ENCODE measurements around the gene CACNA2D2. TPM values are rescaled to one million over a fixed set of nuclear protein-coding genes. Genes with fewer than 3 reads are reported as not detected.
"Not testable (repeated sequence)": the region's sequence is repeated elsewhere in the genome, so short reads cannot be mapped to it uniquely, and the experiment has no call there.

Gene CACNA2D2
- total and polyA plus RNA-seq, 7 donors = 0.49 to 1.7 (median 1.1) TPM; not detected in 1

DNA sequence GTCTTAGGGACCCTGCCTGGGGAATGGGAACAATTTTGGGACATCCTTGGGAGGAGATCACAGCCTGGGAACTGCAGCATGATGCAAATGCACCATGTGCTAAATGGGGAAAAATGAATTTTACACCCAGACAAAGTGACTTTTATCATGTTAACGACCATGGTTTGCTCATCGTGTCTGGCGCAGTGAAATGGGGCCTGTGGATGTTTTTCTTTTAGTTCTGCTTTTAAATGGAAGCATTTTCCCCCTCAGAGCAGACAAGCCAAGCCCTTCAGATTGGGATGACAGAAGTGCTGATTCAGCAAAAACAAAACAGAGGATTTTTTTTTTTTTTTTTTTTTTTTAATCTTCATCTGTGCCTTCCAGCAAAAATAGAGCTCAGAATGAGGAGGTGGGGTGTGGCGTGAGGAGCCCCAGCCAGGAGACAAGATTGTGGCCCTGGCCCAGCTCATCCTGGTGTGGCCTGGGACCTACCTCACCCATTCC is 14.3 kb upstream of the CACNA2D2 start:
- no peak for DNase-seq
- intact Hi-C loops (cut with DNase I) = no loop called here
- H3K9me3 ChIP-seq = no peaks in the 10 kb centered on the region
- TF ChIP-seq POLR2A (IDR thresholded peaks at IDR 0.05) = no peak
- TF ChIP-seq, protein P1, sequence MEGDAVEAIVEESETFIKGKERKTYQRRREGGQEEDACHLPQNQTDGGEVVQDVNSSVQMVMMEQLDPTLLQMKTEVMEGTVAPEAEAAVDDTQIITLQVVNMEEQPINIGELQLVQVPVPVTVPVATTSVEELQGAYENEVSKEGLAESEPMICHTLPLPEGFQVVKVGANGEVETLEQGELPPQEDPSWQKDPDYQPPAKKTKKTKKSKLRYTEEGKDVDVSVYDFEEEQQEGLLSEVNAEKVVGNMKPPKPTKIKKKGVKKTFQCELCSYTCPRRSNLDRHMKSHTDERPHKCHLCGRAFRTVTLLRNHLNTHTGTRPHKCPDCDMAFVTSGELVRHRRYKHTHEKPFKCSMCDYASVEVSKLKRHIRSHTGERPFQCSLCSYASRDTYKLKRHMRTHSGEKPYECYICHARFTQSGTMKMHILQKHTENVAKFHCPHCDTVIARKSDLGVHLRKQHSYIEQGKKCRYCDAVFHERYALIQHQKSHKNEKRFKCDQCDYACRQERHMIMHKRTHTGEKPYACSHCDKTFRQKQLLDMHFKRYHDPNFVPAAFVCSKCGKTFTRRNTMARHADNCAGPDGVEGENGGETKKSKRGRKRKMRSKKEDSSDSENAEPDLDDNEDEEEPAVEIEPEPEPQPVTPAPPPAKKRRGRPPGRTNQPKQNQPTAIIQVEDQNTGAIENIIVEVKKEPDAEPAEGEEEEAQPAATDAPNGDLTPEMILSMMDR (IDR thresholded peaks at IDR 0.05) = no peak
- TF ChIP-seq POLR2AphosphoS5 (IDR thresholded peaks at IDR 0.05) = no peak
- no peak for TF ChIP-seq EP300 (IDR thresholded peaks at IDR 0.05)
- H3K27me3 ChIP-seq = peaks cover 0 to 4% (median 0%) of the 10 kb centered on the region in 3 donors
- no peak overlapping the region for H3K4me3 ChIP-seq
- H3K27ac ChIP-seq = no peak overlapping the region
- 91% methylated on average over 4 of the region's 4 CpGs for WGBS, 2 donors
- peaks cover 0 to 17% (median 15%) of the 10 kb centered on the region in 4 donors for H3K4me1 ChIP-seq
- no peaks in the 10 kb centered on the region for H3K36me3 ChIP-seq

DNA sequence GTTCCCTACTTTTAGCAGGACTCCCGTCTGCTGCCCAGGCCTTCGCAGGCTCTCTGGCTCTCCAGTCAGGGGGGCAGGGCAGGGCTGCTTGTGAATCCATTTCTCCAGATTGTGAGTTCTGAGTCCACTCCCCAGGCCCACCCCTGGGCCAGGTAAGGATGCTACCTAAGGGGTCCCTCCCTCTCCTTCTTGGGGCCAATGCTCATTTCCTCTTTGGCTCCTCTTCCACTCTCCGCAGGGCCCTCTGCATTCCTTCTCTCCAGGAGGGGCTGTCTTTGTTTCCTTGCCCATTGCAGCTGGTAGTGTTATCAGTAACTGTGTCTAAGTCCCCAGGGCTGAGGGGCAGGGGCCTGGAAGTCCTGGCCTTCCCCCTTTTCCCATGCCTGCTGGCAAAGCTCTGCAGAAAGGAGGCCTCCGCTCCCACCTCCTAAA is 13.0 kb upstream of the CACNA2D2 start:
- no peak for TF ChIP-seq EP300 (IDR thresholded peaks at IDR 0.05)
- TF ChIP-seq POLR2A (IDR thresholded peaks at IDR 0.05) = no peak
- TF ChIP-seq POLR2AphosphoS5 (IDR thresholded peaks at IDR 0.05) = no peak
- TF ChIP-seq, protein P1 (IDR thresholded peaks at IDR 0.05) = no peak
- H3K27me3 ChIP-seq = peaks cover 0 to 4% (median 0%) of the 10 kb centered on the region in 3 donors
- peak overlapping the region in 3 of 4 donors; percentile 17 to 72 (median 23) for H3K27ac ChIP-seq
- H3K36me3 ChIP-seq = no peaks in the 10 kb centered on the region
- WGBS, 2 donors = 87% methylated on average over 4 of the region's 4 CpGs
- H3K4me1 ChIP-seq = peaks cover 0 to 17% (median 15%) of the 10 kb centered on the region in 4 donors
- intact Hi-C loops (cut with DNase I) = no loop called here
- no peak overlapping the region for H3K4me3 ChIP-seq
- no peaks in the 10 kb centered on the region for H3K9me3 ChIP-seq
- no peak for DNase-seq

DNA sequence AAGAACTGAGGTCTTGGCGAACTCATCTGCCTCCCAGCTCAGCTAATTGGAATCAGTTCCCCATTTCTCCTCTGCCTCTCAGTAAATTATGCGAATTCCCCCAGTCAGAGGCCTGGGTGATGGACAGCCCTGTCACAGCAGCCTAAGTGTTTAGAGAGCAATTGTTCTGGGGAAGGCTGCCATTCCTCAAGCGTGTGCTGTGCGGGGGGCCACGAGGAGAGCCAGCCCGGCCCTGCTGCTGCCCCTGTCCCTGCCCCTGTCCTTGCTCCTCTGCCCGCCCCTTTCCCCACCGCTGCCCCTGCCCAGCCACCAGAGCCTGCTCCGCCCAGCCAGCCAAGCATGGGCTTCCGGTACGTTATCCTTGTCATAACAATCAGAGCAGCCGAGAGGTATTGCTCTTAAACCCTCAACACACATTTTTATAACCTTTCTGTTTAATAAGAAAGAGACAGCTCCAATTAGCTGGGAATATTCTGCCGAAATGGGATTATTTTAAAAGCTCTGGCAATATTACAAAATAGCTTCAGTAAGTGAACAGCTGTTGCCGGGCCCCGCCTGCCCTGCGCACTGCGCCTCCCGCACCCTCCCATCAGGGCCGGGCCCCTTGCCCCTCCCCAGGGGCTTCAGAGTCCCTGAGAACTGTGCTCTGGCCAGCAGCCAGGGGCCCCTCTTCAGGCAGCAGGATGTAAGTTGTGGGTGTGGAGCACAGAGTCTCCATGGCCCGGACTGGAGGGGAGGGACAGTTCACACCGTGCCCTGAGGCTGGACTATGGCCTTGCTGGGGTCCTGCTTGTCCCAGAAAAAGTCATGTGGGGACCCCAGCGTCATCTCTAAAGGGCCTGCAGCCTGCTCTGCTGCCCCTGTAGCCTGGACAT is 12.4 kb upstream of the CACNA2D2 start:
- Histone ChIP-seq H3K4me3 (peak overlapping the region in 3 of 4 donors; percentile 4 to 30 (median 23)), H3K4me1 (peaks cover 0 to 17% (median 15%) of the 10 kb centered on the region in 4 donors), H3K36me3 (no peaks in the 10 kb centered on the region), H3K27me3 (peaks cover 0 to 4% (median 0%) of the 10 kb centered on the region in 3 donors), H3K27ac (peak overlapping the region; percentile 17 to 72 (median 36)), H3K9me3 (no peaks in the 10 kb centered on the region)
- WGBS, 2 donors = 7 to 10% methylated on average over 22 of the region's 22 CpGs
- intact Hi-C loops (cut with DNase I) = no loop called here
- no peak for DNase-seq
- TF ChIP-seq POLR2AphosphoS5 (IDR thresholded peaks at IDR 0.05) (no peak), POLR2A (IDR thresholded peaks at IDR 0.05) (no peak), EP300 (IDR thresholded peaks at IDR 0.05) (no peak)
- TF ChIP-seq, protein P1 (IDR thresholded peaks at IDR 0.05) = no peak

DNA sequence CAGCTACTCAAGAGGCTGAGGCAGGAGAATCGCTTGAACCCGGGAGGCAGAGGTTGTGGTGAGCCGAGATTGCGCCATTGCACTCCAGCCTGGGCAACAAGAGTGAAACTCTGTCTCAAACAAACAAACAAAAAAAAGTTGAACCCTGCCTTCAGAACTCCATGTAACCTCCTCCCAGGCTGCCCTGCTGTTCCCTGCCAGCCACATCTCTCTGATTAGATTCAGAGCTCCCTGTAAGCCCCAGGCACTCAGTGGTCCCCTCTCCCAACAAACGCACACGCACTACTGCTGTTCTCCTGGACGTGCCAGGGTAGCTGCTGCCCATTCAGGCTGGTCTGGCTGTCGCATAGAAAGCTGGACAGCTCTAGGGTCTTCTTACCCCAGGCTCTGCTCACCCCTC is 9.5 kb upstream of the CACNA2D2 start:
- H3K27me3 ChIP-seq; H3K9me3 ChIP-seq; H3K4me3 ChIP-seq; H3K27ac ChIP-seq; intact Hi-C loops (cut with DNase I); H3K36me3 ChIP-seq; DNase-seq: not testable (repeated sequence)
- H3K4me1 ChIP-seq = peaks cover 0 to 17% (median 15%) of the 10 kb centered on the region in 4 donors
- 91 to 92% methylated on average over 8 of the region's 8 CpGs for WGBS, 2 donors

DNA sequence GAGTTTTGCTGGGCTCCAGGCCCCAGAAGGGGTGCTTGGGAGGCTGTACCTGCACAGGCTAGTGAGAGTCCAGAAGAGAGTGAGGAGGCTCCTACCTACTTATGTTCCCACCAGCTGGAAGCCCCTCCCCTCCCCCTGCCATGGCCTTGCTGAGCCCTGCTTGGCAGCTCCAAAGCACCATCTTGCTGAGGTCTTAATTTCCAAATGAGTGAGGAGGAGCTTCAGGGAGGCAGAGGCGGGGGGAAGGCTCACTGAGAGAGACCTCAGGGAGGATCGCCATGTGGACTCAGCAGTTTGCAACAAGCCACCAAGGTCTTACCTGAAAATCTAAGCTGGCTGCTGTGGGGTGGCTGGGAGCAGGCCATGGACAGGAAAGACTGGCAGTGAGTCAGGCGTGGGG is 8.7 kb upstream of the CACNA2D2 start:
- intact Hi-C loops (cut with DNase I) = no loop called here
- no peak for DNase-seq
- H3K4me3 ChIP-seq = no peak overlapping the region
- peaks cover 0 to 17% (median 15%) of the 10 kb centered on the region in 4 donors for H3K4me1 ChIP-seq
- no peaks in the 10 kb centered on the region for H3K27me3 ChIP-seq
- TF ChIP-seq, protein P1 (IDR thresholded peaks at IDR 0.05) = no peak
- TF ChIP-seq POLR2A (IDR thresholded peaks at IDR 0.05) (no peak), POLR2AphosphoS5 (IDR thresholded peaks at IDR 0.05) (no peak), EP300 (IDR thresholded peaks at IDR 0.05) (no peak)
- WGBS, 2 donors = 89 to 93% methylated on average over 3 of the region's 3 CpGs
- no peaks in the 10 kb centered on the region for H3K36me3 ChIP-seq
- no peak overlapping the region for H3K27ac ChIP-seq
- no peaks in the 10 kb centered on the region for H3K9me3 ChIP-seq
